ENCODE results near the gene TMEM168. TPM values are rescaled to one million over a fixed set of nuclear protein-coding genes. Genes with fewer than 3 reads are reported as not detected.
"Not testable (repeated sequence)": the region's sequence is repeated elsewhere in the genome, so short reads cannot be mapped to it uniquely, and the experiment has no call there.

The TMEM168 gene
- total and polyA plus RNA-seq, 4 donors, result 26.2 to 45.6 (median 32.2) TPM

DNA sequence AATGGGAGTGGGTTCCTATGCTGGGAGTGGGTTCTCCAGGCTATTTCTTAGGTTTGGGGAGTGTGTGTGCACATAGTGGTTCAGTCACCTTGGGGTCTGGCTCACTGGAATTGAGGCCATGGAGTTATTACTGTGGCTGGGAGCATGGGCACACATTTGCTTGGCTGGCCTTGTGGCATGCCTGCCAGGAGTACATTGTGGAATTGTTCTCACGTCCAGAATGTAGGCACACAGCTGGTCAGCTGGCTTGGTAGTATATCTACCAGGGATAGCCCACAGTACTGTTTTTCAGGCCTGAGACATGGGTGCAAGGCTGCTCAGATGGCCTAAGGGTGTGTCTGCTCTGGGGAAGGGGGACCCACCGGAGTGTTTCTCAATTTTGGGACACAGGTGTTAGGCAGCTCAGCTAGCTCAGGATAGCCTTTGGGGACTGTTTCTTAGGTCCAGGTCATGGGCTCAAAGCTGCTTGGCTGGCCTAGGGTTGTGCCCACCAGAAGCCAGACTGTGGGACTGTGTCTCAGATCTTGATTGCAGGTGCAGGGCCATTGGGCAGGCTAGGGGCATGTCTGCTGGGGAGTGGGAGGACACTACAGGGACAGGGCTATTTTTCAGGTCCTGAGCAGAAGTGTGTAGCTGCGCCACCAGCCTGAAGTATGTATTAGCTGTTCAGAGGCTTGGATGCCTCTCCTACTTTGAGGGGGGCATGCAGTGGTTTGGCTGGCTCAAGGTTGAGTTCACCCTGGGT, 50.6 kb downstream of the TMEM168 start:
- H3K27ac ChIP-seq (ENCODE audit: low read depth, low read length), result no peak overlapping the region
- H3K4me3 ChIP-seq (ENCODE audit: low read depth, low read length), result no peak overlapping the region
- WGBS (ENCODE audit: insufficient coverage), result 96% methylated on average over 3 of the region's 3 CpGs
- H3K27me3 ChIP-seq (ENCODE audit: control insufficient read depth, insufficient read depth, low read length), result no peaks in the 10 kb centered on the region
- H3K9me3 ChIP-seq (ENCODE audit: control insufficient read depth, insufficient read depth, low read length), result peaks cover 10% of the 10 kb centered on the region
- DNase-seq (ENCODE audit: low read depth in 4 of 6, low spot score in 6 of 6), result no peak
- no peaks in the 10 kb centered on the region for H3K36me3 ChIP-seq (ENCODE audit: control insufficient read depth, insufficient read depth, low read length)
- no peaks in the 10 kb centered on the region for H3K4me1 ChIP-seq (ENCODE audit: control insufficient read depth, insufficient read depth, low read length)

GRCh38 chr7:112735261-112735660, 54.9 kb downstream of the TMEM168 start:
- peaks cover 12% of the 10 kb centered on the region for H3K9me3 ChIP-seq (ENCODE audit: control insufficient read depth, insufficient read depth, low read length)
- WGBS (ENCODE audit: insufficient coverage), result 89% methylated on average over 1 of the region's 1 CpG
- no peaks in the 10 kb centered on the region for H3K27me3 ChIP-seq (ENCODE audit: control insufficient read depth, insufficient read depth, low read length)
- H3K27ac ChIP-seq (ENCODE audit: low read depth, low read length), result no peak overlapping the region
- H3K36me3 ChIP-seq (ENCODE audit: control insufficient read depth, insufficient read depth, low read length), result no peaks in the 10 kb centered on the region
- H3K4me3 ChIP-seq (ENCODE audit: low read depth, low read length), result no peak overlapping the region
- DNase-seq (ENCODE audit: low read depth in 4 of 6, low spot score in 6 of 6), result no peak
- no peaks in the 10 kb centered on the region for H3K4me1 ChIP-seq (ENCODE audit: control insufficient read depth, insufficient read depth, low read length)

GRCh38 chr7:112731324-112731723, 58.9 kb downstream of the TMEM168 start:
- H3K9me3 ChIP-seq (ENCODE audit: control insufficient read depth, insufficient read depth, low read length), result peaks cover 15% of the 10 kb centered on the region
- H3K4me1 ChIP-seq (ENCODE audit: control insufficient read depth, insufficient read depth, low read length); DNase-seq (ENCODE audit: low read depth in 4 of 6, low spot score in 6 of 6); H3K27ac ChIP-seq (ENCODE audit: low read depth, low read length); H3K4me3 ChIP-seq (ENCODE audit: low read depth, low read length); H3K36me3 ChIP-seq (ENCODE audit: control insufficient read depth, insufficient read depth, low read length); H3K27me3 ChIP-seq (ENCODE audit: control insufficient read depth, insufficient read depth, low read length): not testable (repeated sequence)
- no CpG with 5 or more reads among the region's 2 CpGs for WGBS (ENCODE audit: insufficient coverage)

- no CpG with 5 or more reads among the region's 3 CpGs for WGBS (ENCODE audit: insufficient coverage)
- no peak overlapping the region for H3K4me3 ChIP-seq (ENCODE audit: low read depth, low read length)
- no peaks in the 10 kb centered on the region for H3K27me3 ChIP-seq (ENCODE audit: control insufficient read depth, insufficient read depth, low read length)
- no peak for DNase-seq (ENCODE audit: low read depth in 4 of 6, low spot score in 6 of 6)
- no peaks in the 10 kb centered on the region for H3K36me3 ChIP-seq (ENCODE audit: control insufficient read depth, insufficient read depth, low read length)
- H3K4me1 ChIP-seq (ENCODE audit: control insufficient read depth, insufficient read depth, low read length), result no peaks in the 10 kb centered on the region
- no peak overlapping the region for H3K27ac ChIP-seq (ENCODE audit: low read depth, low read length)
- peaks cover 6% of the 10 kb centered on the region for H3K9me3 ChIP-seq (ENCODE audit: control insufficient read depth, insufficient read depth, low read length)
Observed at GRCh38 chr7:112726076-112726475, 64.1 kb downstream of the TMEM168 start.

GRCh38 chr7:112723416-112723815, 66.8 kb downstream of the TMEM168 start:
- Histone ChIP-seq H3K27me3 (ENCODE audit: control insufficient read depth, insufficient read depth, low read length) (no peaks in the 10 kb centered on the region), H3K27ac (ENCODE audit: low read depth, low read length) (no peak overlapping the region), H3K4me3 (ENCODE audit: low read depth, low read length) (no peak overlapping the region), H3K9me3 (ENCODE audit: control insufficient read depth, insufficient read depth, low read length) (peaks cover 4% of the 10 kb centered on the region), H3K36me3 (ENCODE audit: control insufficient read depth, insufficient read depth, low read length) (no peaks in the 10 kb centered on the region), H3K4me1 (ENCODE audit: control insufficient read depth, insufficient read depth, low read length) (no peaks in the 10 kb centered on the region)
- 94% methylated on average over 2 of the region's 4 CpGs for WGBS (ENCODE audit: insufficient coverage)
- DNase-seq (ENCODE audit: low read depth in 4 of 6, low spot score in 6 of 6), result no peak

DNA sequence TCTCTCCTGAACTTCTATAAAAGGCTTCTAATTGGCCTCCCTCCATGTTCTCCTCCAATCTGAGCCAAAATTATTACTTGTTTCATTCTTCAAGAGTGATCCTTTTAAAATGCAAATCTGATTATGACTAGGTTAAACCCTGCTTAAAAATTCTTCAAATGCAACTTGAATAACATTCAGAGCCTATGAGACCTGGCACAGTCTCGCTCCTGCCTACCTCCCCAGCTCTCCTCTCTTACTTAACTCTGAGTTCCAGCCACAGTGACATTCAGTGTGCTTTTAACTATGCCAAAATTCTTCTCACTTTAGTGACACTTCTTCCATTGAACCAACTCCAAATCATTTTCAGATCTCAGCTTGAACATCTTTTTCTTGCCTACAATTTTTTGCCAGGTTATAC, 68.8 kb downstream of the TMEM168 start:
- no peaks in the 10 kb centered on the region for H3K36me3 ChIP-seq (ENCODE audit: control insufficient read depth, insufficient read depth, low read length)
- peak in 1 of 6 donors; percentile 70 for DNase-seq (ENCODE audit: low read depth in 4 of 6, low spot score in 6 of 6)
- no peaks in the 10 kb centered on the region for H3K4me1 ChIP-seq (ENCODE audit: control insufficient read depth, insufficient read depth, low read length)
- no peak overlapping the region for H3K4me3 ChIP-seq (ENCODE audit: low read depth, low read length)
- peaks cover under 1% of the 10 kb centered on the region for H3K9me3 ChIP-seq (ENCODE audit: control insufficient read depth, insufficient read depth, low read length)
- WGBS (ENCODE audit: insufficient coverage), result 58% methylated on average over 1 of the region's 1 CpG
- no peak overlapping the region for H3K27ac ChIP-seq (ENCODE audit: low read depth, low read length)
- no peaks in the 10 kb centered on the region for H3K27me3 ChIP-seq (ENCODE audit: control insufficient read depth, insufficient read depth, low read length)

DNA sequence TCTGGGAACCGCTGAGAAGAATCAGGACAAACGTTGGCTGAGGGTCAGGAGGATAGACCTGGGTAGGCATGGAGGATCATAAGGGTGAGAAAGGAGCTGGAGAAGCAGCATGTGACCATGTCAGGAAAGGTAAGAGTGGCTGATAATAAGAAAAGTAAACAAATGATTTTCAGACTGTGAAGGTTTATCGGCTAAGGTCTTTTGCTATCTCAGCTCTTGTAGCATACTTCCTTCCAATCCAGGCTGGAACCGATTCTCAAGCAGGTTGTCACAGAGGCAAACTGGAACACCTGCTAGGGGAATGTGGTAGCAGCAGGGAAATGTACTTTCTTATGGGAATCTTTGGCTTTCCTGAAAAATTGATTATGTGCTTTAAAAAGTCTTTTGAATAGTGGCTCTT, 74.7 kb downstream of the TMEM168 start:
- Histone ChIP-seq H3K27ac (ENCODE audit: low read depth, low read length) (no peak overlapping the region), H3K9me3 (ENCODE audit: control insufficient read depth, insufficient read depth, low read length) (peaks cover 2% of the 10 kb centered on the region), H3K36me3 (ENCODE audit: control insufficient read depth, insufficient read depth, low read length) (no peaks in the 10 kb centered on the region), H3K27me3 (ENCODE audit: control insufficient read depth, insufficient read depth, low read length) (no peaks in the 10 kb centered on the region), H3K4me3 (ENCODE audit: low read depth, low read length) (no peak overlapping the region), H3K4me1 (ENCODE audit: control insufficient read depth, insufficient read depth, low read length) (no peaks in the 10 kb centered on the region)
- 95% methylated on average over 2 of the region's 4 CpGs for WGBS (ENCODE audit: insufficient coverage)
- DNase-seq (ENCODE audit: low read depth in 4 of 6, low spot score in 6 of 6), result no peak

- Histone ChIP-seq H3K4me3 (ENCODE audit: low read depth, low read length) (no peak overlapping the region), H3K36me3 (ENCODE audit: control insufficient read depth, insufficient read depth, low read length) (no peaks in the 10 kb centered on the region), H3K27ac (ENCODE audit: low read depth, low read length) (no peak overlapping the region), H3K4me1 (ENCODE audit: control insufficient read depth, insufficient read depth, low read length) (no peaks in the 10 kb centered on the region), H3K27me3 (ENCODE audit: control insufficient read depth, insufficient read depth, low read length) (no peaks in the 10 kb centered on the region), H3K9me3 (ENCODE audit: control insufficient read depth, insufficient read depth, low read length) (peaks cover 2% of the 10 kb centered on the region)
- 67% methylated on average over 2 of the region's 2 CpGs for WGBS (ENCODE audit: insufficient coverage)
- no peak for DNase-seq (ENCODE audit: low read depth in 4 of 6, low spot score in 6 of 6)
Observed at GRCh38 chr7:112714917-112715316, 75.3 kb downstream of the TMEM168 start.
